H1 (cell line): ENCODE measurements around the gene ZFP64. TPM values are rescaled to one million over a fixed set of nuclear protein-coding genes. Genes with fewer than 3 reads are reported as not detected.

Experiments used
- CTCF ChIA-PET: fragments of 300-600 bp; sonication (Branson Sonifier 250); formaldehyde crosslinking; loops from one replicate; lab custom pipeline; 2021; ENCODE audit not compliant: partially characterized antibody; lab: Charles Lee
- POLR2A ChIA-PET: fragments of 300-600 bp; sonication (Branson Sonifier 250); formaldehyde crosslinking; loops from one replicate; lab custom pipeline; 2021; ENCODE audit warnings: inconsistent platforms; ENCODE audit not compliant: partially characterized antibody; lab: Charles Lee
- DNase-seq, 2 experiments: peaks; one replicate each; pipeline versions ENCODE4 v3.0.0 to v3.0.0-alpha.2; 2010 to 2022; ENCODE audit warnings: low spot score in 2 of 2, low read depth in 1 of 2, mixed read lengths in 1 of 2
- FAIRE-seq: peaks from 2 replicates; lab custom pipeline; 2011; peaks lifted over from hg19 to GRCh38; lab: Jason Lieb, UNC
- H2AFZ ChIP-seq: 2 replicates; pipeline ENCODE4 v1.8.1; 2012; ENCODE audit warnings: low read length, inconsistent platforms
- H2AK5ac ChIP-seq: 2 replicates; pipeline ENCODE4 v1.6.1; 2013; ENCODE audit warnings: low read depth, low read length
- H2BK120ac ChIP-seq: replicated peaks from 2 replicates; pipeline ENCODE3; 2013; ENCODE audit warnings: low read depth, low read length, inconsistent platforms
- H2BK12ac ChIP-seq: 2 replicates; pipeline ENCODE4 v1.6.1; 2013; ENCODE audit warnings: low read depth, low read length
- H2BK15ac ChIP-seq: 2 replicates; pipeline ENCODE4 v1.6.1; 2013; ENCODE audit warnings: low read length
- H2BK20ac ChIP-seq: 2 replicates; pipeline ENCODE4 v1.6.1; 2013; ENCODE audit warnings: low read length
- H2BK5ac ChIP-seq: 2 replicates; pipeline ENCODE4 v1.6.1; 2013; ENCODE audit warnings: low read depth, low read length
- H3K14ac ChIP-seq: 2 replicates; pipeline ENCODE4 v1.6.1; 2013; ENCODE audit warnings: inconsistent platforms; ENCODE audit not compliant: insufficient read length
- H3K18ac ChIP-seq: 2 replicates; pipeline ENCODE4 v1.6.1; 2013; ENCODE audit warnings: low read length; ENCODE audit errors: extremely low read depth
- H3K23ac ChIP-seq: 2 replicates; pipeline ENCODE4 v1.6.1; 2013; ENCODE audit warnings: inconsistent platforms; ENCODE audit not compliant: insufficient read length
- H3K23me2 ChIP-seq: 2 replicates; pipeline ENCODE4 v1.6.1; 2013; ENCODE audit warnings: low read depth, low read length
- H3K27ac ChIP-seq: 2 replicates; pipeline ENCODE4 v1.6.1; 2011; ENCODE audit warnings: low read depth, low read length, inconsistent platforms
- H3K27me3 ChIP-seq, 4 experiments: replicated peaks in 1 of 4; 1 replicate in 1 of 4; 2 replicates in 3 of 4; pipeline versions ENCODE4 v1.6.1 to v1.8.1; 2011 to 2013; ENCODE audit warnings: low read length in 3 of 4, mild to moderate bottlenecking in 3 of 4, inconsistent platforms in 2 of 4, mixed read lengths in 2 of 4, moderate library complexity in 1 of 4; ENCODE audit not compliant: control insufficient read depth in 3 of 4, insufficient read depth in 3 of 4; ENCODE audit errors: extremely low read depth in 1 of 4
- H3K36me3 ChIP-seq, 4 experiments: 2 replicates each; pipeline versions ENCODE4 v1.6.1 to v1.8.1; 2011 to 2013; ENCODE audit warnings: mild to moderate bottlenecking in 4 of 4, low read length in 3 of 4, moderate library complexity in 2 of 4, control low read depth in 1 of 4, inconsistent platforms in 1 of 4; ENCODE audit not compliant: insufficient read depth in 4 of 4, control insufficient read depth in 2 of 4
- H3K4ac ChIP-seq: replicated peaks from 2 replicates; pipeline ENCODE3; 2013; ENCODE audit warnings: low read length, low read depth, mixed read lengths, inconsistent platforms; ENCODE audit not compliant: insufficient read length
- H3K4me1 ChIP-seq, 4 experiments: replicated peaks in 1 of 4; 1 replicate in 1 of 4; 2 replicates in 3 of 4; pipeline versions ENCODE4 v1.6.1 to v1.8.1; 2011 to 2013; ENCODE audit warnings: low read length in 3 of 4, inconsistent platforms in 2 of 4, mixed read lengths in 1 of 4; ENCODE audit not compliant: insufficient read depth in 4 of 4, control insufficient read depth in 3 of 4
- H3K4me2 ChIP-seq, 2 experiments: 2 replicates each; pipeline versions ENCODE4 v1.6.1 to v1.8.1; 2011 to 2013; ENCODE audit warnings: low read depth in 2 of 2, low read length in 2 of 2, control low read depth in 1 of 2, inconsistent platforms in 1 of 2, mild to moderate bottlenecking in 1 of 2; ENCODE audit not compliant: insufficient read depth in 1 of 2
- H3K4me3 ChIP-seq, 4 experiments: fragments of 200-600, 300-600 bp in 1 of 4; sonication (generic), shearing (Covaris generic), sonication (Bioruptor Twin) in 1 of 4; 2 replicates each; pipeline versions ENCODE4 v1.5.1 to v1.8.1; 2011 to 2016; ENCODE audit warnings: low read length in 4 of 4, low read depth in 3 of 4, control low read depth in 2 of 4, inconsistent platforms in 2 of 4, mild to moderate bottlenecking in 2 of 4, mixed read lengths in 1 of 4, moderate library complexity in 1 of 4; ENCODE audit not compliant: insufficient read depth in 2 of 4; ENCODE audit errors: extremely low read depth in 1 of 4
- H3K56ac ChIP-seq: replicated peaks from 2 replicates; pipeline ENCODE3; 2013; ENCODE audit warnings: low read depth, mild to moderate bottlenecking, mixed read lengths, low read length, inconsistent platforms; ENCODE audit not compliant: insufficient read length
- H3K79me1 ChIP-seq: 2 replicates; pipeline ENCODE4 v1.6.1; 2013; ENCODE audit warnings: low read depth, low read length, control low read depth
- H3K79me2 ChIP-seq, 2 experiments: 2 replicates each; pipeline versions ENCODE4 v1.6.1 to v1.8.1; 2012 to 2013; ENCODE audit warnings: low read length in 2 of 2, mild to moderate bottlenecking in 2 of 2, inconsistent platforms in 1 of 2; ENCODE audit not compliant: insufficient read depth in 2 of 2, control insufficient read depth in 1 of 2
- H3K9ac ChIP-seq, 4 experiments: replicated peaks in 1 of 4; 1 replicate in 1 of 4; 2 replicates in 3 of 4; pipeline versions ENCODE4 v1.6.1 to v1.8.1; 2011 to 2013; ENCODE audit warnings: low read depth in 3 of 4, low read length in 3 of 4, control low read depth in 2 of 4, mild to moderate bottlenecking in 2 of 4, moderate library complexity in 2 of 4, inconsistent platforms in 1 of 4; ENCODE audit errors: extremely low read depth in 1 of 4
- H3K9me3 ChIP-seq, 2 experiments: 2 replicates each; pipeline versions ENCODE4 v1.6.1 to v1.8.1; 2012 to 2013; ENCODE audit warnings: mild to moderate bottlenecking in 2 of 2, moderate library complexity in 2 of 2, control low read depth in 1 of 2, inconsistent platforms in 1 of 2, low read depth in 1 of 2, low read length in 1 of 2, mixed read lengths in 1 of 2; ENCODE audit not compliant: insufficient read depth in 2 of 2
- H4K20me1 ChIP-seq, 2 experiments: replicated peaks in 1 of 2; 2 replicates each; pipeline versions ENCODE3 to v1.8.1; 2011 to 2013; ENCODE audit warnings: inconsistent platforms in 2 of 2, low read length in 2 of 2, mild to moderate bottlenecking in 1 of 2; ENCODE audit not compliant: insufficient read depth in 2 of 2, control insufficient read depth in 1 of 2
- H4K5ac ChIP-seq: 2 replicates; pipeline ENCODE4 v1.6.1; 2013; ENCODE audit warnings: low read length, low read depth, mixed read lengths, inconsistent platforms; ENCODE audit not compliant: insufficient read length
- H4K8ac ChIP-seq: 2 replicates; pipeline ENCODE4 v1.8.0; 2013; ENCODE audit warnings: mild to moderate bottlenecking, moderate library complexity, low read length, inconsistent platforms; ENCODE audit not compliant: insufficient read depth; ENCODE audit errors: extremely low read depth
- H4K91ac ChIP-seq: replicated peaks from 2 replicates; pipeline ENCODE3; 2013; ENCODE audit warnings: low read length, mixed read lengths, inconsistent platforms; ENCODE audit not compliant: insufficient read length
- CHD1 ChIP-seq: IDR thresholded peaks from 2 replicates; pipeline ENCODE4 v1.6.1; 2012; ENCODE audit warnings: low read depth, low read length, improper control_type of control experiment
- EGR1 ChIP-seq: IDR thresholded peaks from 2 replicates; pipeline ENCODE4 v1.6.1; 2011; ENCODE audit warnings: low read depth, low read length, borderline replicate concordance
- SP1 ChIP-seq: IDR thresholded peaks from 2 replicates; pipeline ENCODE4 v1.6.1; 2011; ENCODE audit warnings: low read depth, low read length
- YY1 ChIP-seq: IDR thresholded peaks from 2 replicates; pipeline ENCODE4 v1.6.1; 2011; ENCODE audit warnings: low read depth, mild to moderate bottlenecking, low read length
- WGBS, 2 experiments: shearing (Covaris generic) in 1 of 2; methylation state at CpG; one replicate each; pipeline versions ENCODE4 v1.1.6 to v1.1.7; 2013 to 2015; ENCODE audit warnings: low lambda C conversion rate in 2 of 2, mixed read lengths in 2 of 2, inconsistent platforms in 1 of 2, low coverage in 1 of 2, missing lambda C conversion rate in 1 of 2; ENCODE audit not compliant: insufficient replicate concordance in 2 of 2, insufficient coverage in 1 of 2, insufficient read length in 1 of 2; ENCODE audit errors: extremely low coverage in 1 of 2, missing lambda C conversion rate in 1 of 2; 5-methylcytosine and 5-hydroxymethylcytosine counted together
- polyA plus RNA-seq, 7 experiments: library from polyadenylated mRNA; depleted of rRNA in 3 of 7; stranded (reverse) in 5 of 7; unstranded in 2 of 7; fragments of >200 nt in 5 of 7; fragments of 200-250 nt in 2 of 7; gene quantifications; 1 replicate in 5 of 7; 2 replicates in 1 of 7; 4 replicates in 1 of 7; pipeline versions ENCODE4 v1.2.1 to v1.2.3, GENCODE V29; 2011 to 2013; ENCODE audit warnings: missing spikeins in 2 of 7, mixed read lengths in 2 of 7
- total RNA-seq: library from RNA; stranded (reverse); fragmentation: NEBNext Ultra II Directional; extraction: Animal tissue kit (Norgen Biotek cat#: 25700); gene quantifications from 2 replicates; pipeline ENCODE4 v1.2.1, GENCODE V29; 2021

The ZFP64 gene
- total and polyA plus RNA-seq, 2 of the 8 experiments (the other 6 are each of a cell fraction or from before 2014, with no cell fraction given), result 25.3 to 43.7 TPM

GRCh38 chr20:52213995-52214394 lies 22.4 kb upstream of the ZFP64 start:
- TF ChIP-seq SP1 (no peak), CHD1 (no peak), YY1 (no peak), EGR1 (no peak)
- no peak for FAIRE-seq

More at GRCh38 chr20:52213995-52214394, 22.4 kb upstream of the ZFP64 start:
- Histone ChIP-seq H2BK15ac (no peak overlapping the region), H2BK5ac (no peak overlapping the region), H3K18ac (no peak overlapping the region), H3K4me1 (peaks cover 0 to 10% (median 7%) of the 10 kb centered on the region in 4 experiments; a peak in 5 of 7 replicates), H3K27ac (no peak overlapping the region), H3K14ac (no peak overlapping the region), H2BK12ac (no peak overlapping the region), H2BK20ac (no peak overlapping the region), H4K20me1 (no peaks in the 10 kb centered on the region), H3K23me2 (no peaks in the 10 kb centered on the region), H3K23ac (no peak overlapping the region), H3K79me1 (no peaks in the 10 kb centered on the region), H3K4me2 (no peak overlapping the region), H3K27me3 (no peaks in the 10 kb centered on the region), H2AK5ac (no peak overlapping the region), H3K4me3 (no peak overlapping the region), H3K36me3 (no peaks in the 10 kb centered on the region), H2AFZ (no peak overlapping the region), H2BK120ac (no peak overlapping the region), H3K4ac (no peak overlapping the region), H3K79me2 (no peaks in the 10 kb centered on the region), H3K56ac (no peak overlapping the region), H4K5ac (no peak overlapping the region), H3K9me3 (peaks cover 0 to 6% of the 10 kb centered on the region in 2 experiments; a peak in 1 of 4 replicates), H4K91ac (no peak overlapping the region), H3K9ac (no peak overlapping the region), H4K8ac (no peak overlapping the region)
- POLR2A ChIA-PET, result no interaction called here
- DNase-seq, result no peak
- WGBS, 2 experiments, result 82% methylated on average over 4 of the region's 4 CpGs; no CpG with 5 or more reads in 1 of the 2 experiments
- CTCF ChIA-PET, result interaction anchor here (0.6 to 0.9 kb wide), 2 partner anchors 21 to 85 kb away, joined by 3 to 4 read pairs; no protein-coding TSS in a partner anchor
